ENCODE measurements around the gene SPATS2L.

- TF ChIP-seq POLR2A (IDR thresholded peaks at IDR 0.05) (no peak), CTCF (IDR thresholded peaks at IDR 0.05) (no peak)
Observed at GRCh38 chr2:200310545-200310971, 4.1 kb downstream of the SPATS2L start.

Measured in adrenal gland (tissue), 5 donors.